ENCODE results near the gene COPS6.
A peak's percentile ranks its signal among the peaks of the same experiment; 100 is the strongest.

Gene COPS6

DNA sequence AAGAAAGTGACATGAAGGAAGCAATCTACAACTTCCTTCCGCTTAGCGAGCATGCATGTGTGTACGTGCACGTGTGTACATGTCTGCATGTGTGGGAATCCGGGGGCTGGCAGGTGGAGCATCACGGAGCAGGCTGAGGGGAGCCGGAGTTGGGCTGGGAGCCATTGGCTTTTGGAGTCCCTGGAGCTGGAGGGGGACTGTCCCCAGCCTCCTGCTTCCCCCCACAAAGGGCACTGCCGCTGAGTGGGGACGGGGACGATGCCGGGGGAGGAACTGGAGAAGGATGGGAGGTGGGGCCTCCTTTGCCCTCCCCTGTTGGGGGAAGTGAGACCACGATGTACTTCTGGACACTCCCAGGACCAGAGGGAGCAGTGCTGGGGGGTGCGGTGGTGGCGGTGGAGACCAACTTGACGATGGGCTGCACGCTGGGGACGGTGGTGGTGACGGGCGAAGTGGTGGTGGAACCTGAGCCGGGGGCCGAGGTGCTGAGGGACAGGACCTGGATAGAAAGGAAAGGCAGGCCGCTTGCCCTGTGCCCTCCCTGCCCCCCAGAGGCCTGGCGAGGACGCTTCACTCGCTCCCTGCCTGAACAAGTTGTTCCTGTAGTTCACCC lies 18.5 kb downstream of the COPS6 start:
- Histone ChIP-seq H3K36me3 (ENCODE audit: insufficient read depth, low read length) (peaks cover 63% of the 10 kb centered on the region), H3K4me3 (ENCODE audit: low read depth in 1 of 2, low read length in 2 of 2) (no peak overlapping the region), H3K9ac (ENCODE audit: low read length) (no peak overlapping the region), H3K9me3 (ENCODE audit: low read length) (no peaks in the 10 kb centered on the region), H3K27ac (ENCODE audit: low read depth, low read length) (no peak overlapping the region), H3K27me3 (ENCODE audit: control insufficient read depth in 1 of 2, insufficient read depth in 2 of 2, low read length in 2 of 2) (no peaks in the 10 kb centered on the region), H3K4me1 (ENCODE audit: insufficient read depth, low read length) (peaks cover 6% of the 10 kb centered on the region)

GRCh38 chr7:100107890-100108289 lies 19.1 kb downstream of the COPS6 start:
- H3K4me1 ChIP-seq (ENCODE audit: insufficient read depth, low read length): no peaks in the 10 kb centered on the region
- H3K27me3 ChIP-seq (ENCODE audit: control insufficient read depth in 1 of 2, insufficient read depth in 2 of 2, low read length in 2 of 2): no peaks in the 10 kb centered on the region
- H3K9me3 ChIP-seq (ENCODE audit: low read length): no peaks in the 10 kb centered on the region
- no peak overlapping the region for H3K27ac ChIP-seq (ENCODE audit: low read depth, low read length)
- H3K4me3 ChIP-seq (ENCODE audit: low read depth in 1 of 2, low read length in 2 of 2): no peak overlapping the region
- H3K36me3 ChIP-seq (ENCODE audit: insufficient read depth, low read length): peaks cover 64% of the 10 kb centered on the region
- H3K9ac ChIP-seq (ENCODE audit: low read length): no peak overlapping the region

DNA sequence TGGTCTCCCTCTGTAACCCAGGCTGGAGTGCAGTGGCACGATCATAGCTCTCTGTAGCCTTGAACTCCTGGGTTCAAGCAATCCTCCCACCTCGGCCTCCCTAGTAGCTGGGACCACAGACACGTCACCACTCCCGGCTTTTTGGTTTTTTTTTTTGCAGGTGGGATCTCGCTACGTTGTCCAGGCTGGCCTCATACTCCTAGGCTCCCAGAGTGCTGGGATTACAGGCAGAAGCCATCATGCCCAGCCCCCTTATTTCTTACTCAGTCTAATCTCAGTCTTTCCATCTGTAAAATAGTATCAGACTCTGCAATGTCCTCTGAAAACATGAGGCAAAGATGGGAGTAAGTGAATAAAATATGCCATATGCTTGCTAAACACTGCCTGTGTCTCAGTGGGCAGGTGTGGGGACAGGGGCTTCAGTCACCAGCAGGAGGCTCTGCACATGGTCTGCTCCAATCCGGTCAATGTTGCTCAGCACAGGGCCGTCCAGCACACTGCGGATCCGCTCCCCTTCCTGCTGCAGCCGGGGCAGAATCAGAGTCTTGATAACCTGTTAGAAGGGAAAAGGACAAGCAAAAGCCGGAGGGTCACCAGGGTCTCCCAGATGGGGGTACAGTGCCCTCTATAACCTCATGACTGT lies 20.9 kb downstream of the COPS6 start:
- H3K4me3 ChIP-seq (ENCODE audit: low read depth in 1 of 2, low read length in 2 of 2): no peak overlapping the region
- H3K9ac ChIP-seq (ENCODE audit: low read length): no peak overlapping the region
- no peak overlapping the region for H3K27ac ChIP-seq (ENCODE audit: low read depth, low read length)
- no peaks in the 10 kb centered on the region for H3K4me1 ChIP-seq (ENCODE audit: insufficient read depth, low read length)
- H3K27me3 ChIP-seq (ENCODE audit: control insufficient read depth in 1 of 2, insufficient read depth in 2 of 2, low read length in 2 of 2): no peaks in the 10 kb centered on the region
- no peaks in the 10 kb centered on the region for H3K9me3 ChIP-seq (ENCODE audit: low read length)
- peaks cover 64% of the 10 kb centered on the region for H3K36me3 ChIP-seq (ENCODE audit: insufficient read depth, low read length)

DNA sequence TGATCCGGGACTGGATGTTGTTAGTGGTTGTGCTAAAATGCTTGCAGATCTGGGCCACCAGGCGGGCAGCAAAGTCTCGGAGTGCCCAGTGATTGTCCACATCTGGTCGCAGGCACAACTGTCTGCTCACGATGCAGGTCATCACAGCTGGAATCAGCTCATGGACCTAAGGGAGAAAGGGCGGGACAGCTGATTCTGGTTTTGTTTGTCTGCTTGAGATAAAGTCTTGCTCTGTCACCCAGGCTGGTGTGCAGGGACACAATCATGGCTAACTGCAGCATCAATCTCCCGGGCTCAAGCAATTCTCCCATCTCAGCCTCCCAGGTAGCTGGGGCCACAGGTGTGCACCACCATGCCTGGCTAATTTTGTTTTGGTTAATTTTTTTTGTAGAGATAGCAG lies 22.4 kb downstream of the COPS6 start:
- H3K9ac ChIP-seq (ENCODE audit: low read length): no peak overlapping the region
- no peak overlapping the region for H3K4me3 ChIP-seq (ENCODE audit: low read depth in 1 of 2, low read length in 2 of 2)
- no peaks in the 10 kb centered on the region for H3K9me3 ChIP-seq (ENCODE audit: low read length)
- H3K27me3 ChIP-seq (ENCODE audit: control insufficient read depth in 1 of 2, insufficient read depth in 2 of 2, low read length in 2 of 2): no peaks in the 10 kb centered on the region
- no peak overlapping the region for H3K27ac ChIP-seq (ENCODE audit: low read depth, low read length)
- H3K36me3 ChIP-seq (ENCODE audit: insufficient read depth, low read length): peaks cover 58% of the 10 kb centered on the region
- no peaks in the 10 kb centered on the region for H3K4me1 ChIP-seq (ENCODE audit: insufficient read depth, low read length)

- H3K4me3 ChIP-seq (ENCODE audit: low read depth in 1 of 2, low read length in 2 of 2): no peak overlapping the region
- no peaks in the 10 kb centered on the region for H3K9me3 ChIP-seq (ENCODE audit: low read length)
- H3K27me3 ChIP-seq (ENCODE audit: control insufficient read depth in 1 of 2, insufficient read depth in 2 of 2, low read length in 2 of 2): no peaks in the 10 kb centered on the region
- no peaks in the 10 kb centered on the region for H3K4me1 ChIP-seq (ENCODE audit: insufficient read depth, low read length)
- no peak overlapping the region for H3K9ac ChIP-seq (ENCODE audit: low read length)
- H3K27ac ChIP-seq (ENCODE audit: low read depth, low read length): no peak overlapping the region
- peaks cover 53% of the 10 kb centered on the region for H3K36me3 ChIP-seq (ENCODE audit: insufficient read depth, low read length)
Measured at GRCh38 chr7:100111914-100112313, 23.1 kb downstream of the COPS6 start.

GRCh38 chr7:100115026-100115425 lies 26.3 kb downstream of the COPS6 start:
- Histone ChIP-seq H3K9me3 (ENCODE audit: low read length) (no peaks in the 10 kb centered on the region), H3K27ac (ENCODE audit: low read depth, low read length) (no peak overlapping the region), H3K27me3 (ENCODE audit: control insufficient read depth in 1 of 2, insufficient read depth in 2 of 2, low read length in 2 of 2) (no peaks in the 10 kb centered on the region), H3K36me3 (ENCODE audit: insufficient read depth, low read length) (peaks cover 32% of the 10 kb centered on the region), H3K9ac (ENCODE audit: low read length) (no peak overlapping the region), H3K4me3 (ENCODE audit: low read depth in 1 of 2, low read length in 2 of 2) (no peak overlapping the region), H3K4me1 (ENCODE audit: insufficient read depth, low read length) (peaks cover 9% of the 10 kb centered on the region)

GRCh38 chr7:100118388-100119071 lies 29.8 kb downstream of the COPS6 start:
- H3K4me3 ChIP-seq (ENCODE audit: low read depth in 1 of 2, low read length in 2 of 2): peak overlapping the region; percentile 75 to 97
- peaks cover 19% of the 10 kb centered on the region for H3K36me3 ChIP-seq (ENCODE audit: insufficient read depth, low read length)
- H3K4me1 ChIP-seq (ENCODE audit: insufficient read depth, low read length): peaks cover 16% of the 10 kb centered on the region
- no peaks in the 10 kb centered on the region for H3K27me3 ChIP-seq (ENCODE audit: control insufficient read depth in 1 of 2, insufficient read depth in 2 of 2, low read length in 2 of 2)
- peak overlapping the region; percentile 80 for H3K27ac ChIP-seq (ENCODE audit: low read depth, low read length)
- H3K9ac ChIP-seq (ENCODE audit: low read length): peak overlapping the region; percentile 59
- no peaks in the 10 kb centered on the region for H3K9me3 ChIP-seq (ENCODE audit: low read length)

GRCh38 chr7:100119072-100119969 lies 30.6 kb downstream of the COPS6 start, which contains the start of the genes CNPY4 and TAF6:
TSS of gene CNPY4 (plus strand) at chr7:100119634. CDS start at chr7:100119745, 111 bp downstream.
TSS of gene TAF6 (minus strand) at chr7:100119358. CDS start at chr7:100114209, 5,149 bp downstream.
- Histone ChIP-seq H3K9ac (ENCODE audit: low read length) (peak within 1 kb of the TSS; percentile 59), H3K4me1 (ENCODE audit: insufficient read depth, low read length) (peaks cover 16% of the 10 kb centered on the region), H3K36me3 (ENCODE audit: insufficient read depth, low read length) (peaks cover 17% of the 10 kb centered on the region), H3K27ac (ENCODE audit: low read depth, low read length) (peak within 1 kb of the TSS; percentile 80), H3K4me3 (ENCODE audit: low read depth in 1 of 2, low read length in 2 of 2) (peak within 1 kb of the TSS; percentile 75 to 97), H3K9me3 (ENCODE audit: low read length) (no peaks in the 10 kb centered on the region), H3K27me3 (ENCODE audit: control insufficient read depth in 1 of 2, insufficient read depth in 2 of 2, low read length in 2 of 2) (no peaks in the 10 kb centered on the region)

GRCh38 chr7:100119970-100120732 lies 31.4 kb downstream of the COPS6 start:
- no peaks in the 10 kb centered on the region for H3K27me3 ChIP-seq (ENCODE audit: control insufficient read depth in 1 of 2, insufficient read depth in 2 of 2, low read length in 2 of 2)
- peaks cover 20% of the 10 kb centered on the region for H3K36me3 ChIP-seq (ENCODE audit: insufficient read depth, low read length)
- H3K4me3 ChIP-seq (ENCODE audit: low read depth in 1 of 2, low read length in 2 of 2): peak overlapping the region; percentile 75 to 97
- no peaks in the 10 kb centered on the region for H3K9me3 ChIP-seq (ENCODE audit: low read length)
- H3K27ac ChIP-seq (ENCODE audit: low read depth, low read length): peak overlapping the region; percentile 80
- H3K9ac ChIP-seq (ENCODE audit: low read length): peak overlapping the region; percentile 25
- H3K4me1 ChIP-seq (ENCODE audit: insufficient read depth, low read length): peaks cover 16% of the 10 kb centered on the region

- peak overlapping the region in 1 of 2 donors; percentile 97 for H3K4me3 ChIP-seq (ENCODE audit: low read depth in 1 of 2, low read length in 2 of 2)
- peaks cover 16% of the 10 kb centered on the region for H3K4me1 ChIP-seq (ENCODE audit: insufficient read depth, low read length)
- H3K27ac ChIP-seq (ENCODE audit: low read depth, low read length): no peak overlapping the region
- no peaks in the 10 kb centered on the region for H3K9me3 ChIP-seq (ENCODE audit: low read length)
- H3K27me3 ChIP-seq (ENCODE audit: control insufficient read depth in 1 of 2, insufficient read depth in 2 of 2, low read length in 2 of 2): no peaks in the 10 kb centered on the region
- peaks cover 22% of the 10 kb centered on the region for H3K36me3 ChIP-seq (ENCODE audit: insufficient read depth, low read length)
- H3K9ac ChIP-seq (ENCODE audit: low read length): peak overlapping the region; percentile 16
Measured at GRCh38 chr7:100120733-100121036, 31.9 kb downstream of the COPS6 start.
